Panc1 (cell line): ENCODE measurements around the gene GPSM1. TPM values are rescaled to one million over a fixed set of nuclear protein-coding genes. Genes with fewer than 3 reads are reported as not detected.

Source experiments
- ATAC-seq: fragments of 200-7000 bp; cut with Tn5 transposase; 2 replicates; pipeline ENCODE4 v1.9.1; 2020; ENCODE audit warnings: mild to moderate bottlenecking, moderate library complexity
- BruUV-seq: library from RNA; stranded (reverse); fragments of 400-500 nt; replicated peaks from 2 replicates; lab custom pipeline; 2021; lab: Mats Ljungman, UMichigan
- CTCF ChIA-PET: fragments of 300-600 bp; sonication (Branson Sonifier 250); formaldehyde crosslinking; loops from one replicate; lab custom pipeline; 2022; ENCODE audit warnings: antibody characterized with exemption; lab: Charles Lee
- POLR2A ChIA-PET: fragments of 300-600 bp; sonication (Branson Sonifier 250); formaldehyde crosslinking; loops from one replicate; lab custom pipeline; 2022; ENCODE audit warnings: antibody characterized with exemption; lab: Charles Lee
- DNase-seq: peaks from one replicate; pipeline ENCODE4 v3.0.0-alpha.2; 2010; ENCODE audit warnings: low read depth, low spot score
- H3K27ac ChIP-seq: 2 replicates; pipeline ENCODE4 v1.5.1; 2011; ENCODE audit warnings: mild to moderate bottlenecking, low read length, inconsistent platforms
- H3K27me3 ChIP-seq: fragments of 200-500 bp; sonication (Bioruptor generic); 2 replicates; pipeline ENCODE4 v1.6.0; 2014; ENCODE audit warnings: low read length, inconsistent platforms; ENCODE audit not compliant: control insufficient read depth, insufficient read depth
- H3K36me3 ChIP-seq: fragments of 200-500 bp; sonication (Bioruptor generic); 2 replicates; pipeline ENCODE4 v1.5.1; 2014; ENCODE audit warnings: inconsistent platforms, mild to moderate bottlenecking, low read length, moderate library complexity; ENCODE audit not compliant: control insufficient read depth, insufficient read depth
- H3K4me1 ChIP-seq: 2 replicates; pipeline ENCODE4 v1.5.1; 2011; ENCODE audit warnings: inconsistent platforms, mild to moderate bottlenecking, low read length, moderate library complexity; ENCODE audit not compliant: control insufficient read depth, insufficient read depth
- H3K4me3 ChIP-seq, 2 experiments: 2 replicates each; pipeline ENCODE4 v1.5.1; 2011 to 2012; ENCODE audit warnings: low read depth in 2 of 2, low read length in 2 of 2, mild to moderate bottlenecking in 2 of 2, inconsistent platforms in 1 of 2, moderate library complexity in 1 of 2
- H3K9me3 ChIP-seq: fragments of 200-500 bp; sonication (Bioruptor generic); 2 replicates; pipeline ENCODE4 v1.5.1; 2014; ENCODE audit warnings: low read depth, mild to moderate bottlenecking, inconsistent platforms, low read length, moderate library complexity; ENCODE audit not compliant: control insufficient read depth, insufficient read depth
- POLR2AphosphoS5 ChIP-seq: IDR thresholded peaks from 2 replicates; pipeline ENCODE4 v1.6.1; 2012; ENCODE audit warnings: mild to moderate bottlenecking, low read depth, low read length, moderate library complexity
- SIN3A ChIP-seq: IDR thresholded peaks from 2 replicates; pipeline ENCODE4 v1.6.1; 2012; ENCODE audit warnings: low read depth, mild to moderate bottlenecking, low read length, moderate library complexity, borderline replicate concordance; ENCODE audit not compliant: insufficient read depth
- TCF7L2 ChIP-seq: IDR thresholded peaks from 2 replicates; pipeline ENCODE4 v1.6.1; 2011; ENCODE audit warnings: mild to moderate bottlenecking, low read depth, low read length, inconsistent platforms
- in situ Hi-C: cut with HindIII; loops from 2 replicates; pipeline ENCODE4 v1.10.0; 2016; ENCODE audit warnings: low sequenced_read_pairs, low pct_unique_long_range_greater_than_20kb
- intact Hi-C: fragments of 100-400 bp; cut with micrococcal nuclease; formaldehyde crosslinking; loops from one replicate; pipeline ENCODE4 v1.10.0; 2022; ENCODE audit not compliant: unreplicated experiment
- total RNA-seq: library from RNA; stranded (reverse); gene quantifications from one replicate; pipeline ENCODE4 v1.2.1, GENCODE V29; 2021; ENCODE audit not compliant: unreplicated experiment
- TF ChIP-seq, protein P1 (sequence below), 2 experiments: IDR thresholded peaks; 2 replicates each; pipeline ENCODE4 v1.6.1; 2011 to 2012; ENCODE audit warnings: low read depth in 2 of 2, control low read depth in 1 of 2, low read length in 1 of 2, mild to moderate bottlenecking in 1 of 2, moderate library complexity in 1 of 2; ENCODE audit not compliant: insufficient read depth in 1 of 2

Gene GPSM1
- total RNA-seq, 1 experiment from 2014 or later, result 14.2 TPM

DNA sequence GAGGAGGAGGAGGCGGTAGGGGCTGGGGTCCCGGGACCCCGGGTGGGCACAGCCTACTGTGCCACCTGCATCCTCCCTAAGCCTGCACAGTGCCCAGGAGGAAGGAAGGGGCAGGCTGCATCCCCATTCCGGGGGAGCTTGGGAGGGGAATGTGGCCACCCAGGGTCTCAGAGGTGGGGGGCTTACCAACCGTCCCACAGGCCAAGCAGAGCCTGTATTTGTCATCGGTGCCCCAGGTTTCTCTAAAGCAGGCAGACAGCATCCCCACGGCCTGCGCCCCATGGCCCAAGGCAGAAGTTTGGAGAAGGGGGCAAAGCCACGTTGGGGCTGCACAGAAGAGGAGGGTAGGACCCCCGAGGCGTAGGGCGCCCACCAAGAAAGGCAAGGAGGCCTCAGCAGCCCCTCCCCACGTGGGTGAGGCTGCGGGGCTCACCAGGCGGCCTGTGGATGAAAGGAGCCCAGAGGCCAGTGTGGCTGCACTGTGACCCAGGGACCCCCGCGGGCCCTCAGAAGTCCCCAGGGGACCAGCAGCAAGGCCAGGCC is 507 bp upstream of the GPSM1 start:
- Histone ChIP-seq H3K27me3 (no peaks in the 10 kb centered on the region), H3K9me3 (no peaks in the 10 kb centered on the region), H3K36me3 (no peaks in the 10 kb centered on the region; the same call in 1 of the 2 replicates), H3K27ac (no peak overlapping the region), H3K4me1 (no peaks in the 10 kb centered on the region; the same call in 1 of the 2 replicates), H3K4me3 (peak overlapping the region; percentile 37 to 44; a peak in 3 of 4 replicates)
- CTCF ChIA-PET, result no interaction called here
- intact Hi-C loops, result no loop called here
- DNase-seq (no peak), ATAC-seq (peak; percentile 18)
- BruUV-seq, result no TSS peak
- in situ Hi-C loops, result no loop called here
- TF ChIP-seq, protein P1, sequence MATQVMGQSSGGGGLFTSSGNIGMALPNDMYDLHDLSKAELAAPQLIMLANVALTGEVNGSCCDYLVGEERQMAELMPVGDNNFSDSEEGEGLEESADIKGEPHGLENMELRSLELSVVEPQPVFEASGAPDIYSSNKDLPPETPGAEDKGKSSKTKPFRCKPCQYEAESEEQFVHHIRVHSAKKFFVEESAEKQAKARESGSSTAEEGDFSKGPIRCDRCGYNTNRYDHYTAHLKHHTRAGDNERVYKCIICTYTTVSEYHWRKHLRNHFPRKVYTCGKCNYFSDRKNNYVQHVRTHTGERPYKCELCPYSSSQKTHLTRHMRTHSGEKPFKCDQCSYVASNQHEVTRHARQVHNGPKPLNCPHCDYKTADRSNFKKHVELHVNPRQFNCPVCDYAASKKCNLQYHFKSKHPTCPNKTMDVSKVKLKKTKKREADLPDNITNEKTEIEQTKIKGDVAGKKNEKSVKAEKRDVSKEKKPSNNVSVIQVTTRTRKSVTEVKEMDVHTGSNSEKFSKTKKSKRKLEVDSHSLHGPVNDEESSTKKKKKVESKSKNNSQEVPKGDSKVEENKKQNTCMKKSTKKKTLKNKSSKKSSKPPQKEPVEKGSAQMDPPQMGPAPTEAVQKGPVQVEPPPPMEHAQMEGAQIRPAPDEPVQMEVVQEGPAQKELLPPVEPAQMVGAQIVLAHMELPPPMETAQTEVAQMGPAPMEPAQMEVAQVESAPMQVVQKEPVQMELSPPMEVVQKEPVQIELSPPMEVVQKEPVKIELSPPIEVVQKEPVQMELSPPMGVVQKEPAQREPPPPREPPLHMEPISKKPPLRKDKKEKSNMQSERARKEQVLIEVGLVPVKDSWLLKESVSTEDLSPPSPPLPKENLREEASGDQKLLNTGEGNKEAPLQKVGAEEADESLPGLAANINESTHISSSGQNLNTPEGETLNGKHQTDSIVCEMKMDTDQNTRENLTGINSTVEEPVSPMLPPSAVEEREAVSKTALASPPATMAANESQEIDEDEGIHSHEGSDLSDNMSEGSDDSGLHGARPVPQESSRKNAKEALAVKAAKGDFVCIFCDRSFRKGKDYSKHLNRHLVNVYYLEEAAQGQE (IDR thresholded peaks at IDR 0.05; ENCODE audit: insufficient read depth in 1 of 2, low read depth in 2 of 2, low read length in 1 of 2), result no peak
- POLR2A ChIA-PET, result no interaction called here

DNA sequence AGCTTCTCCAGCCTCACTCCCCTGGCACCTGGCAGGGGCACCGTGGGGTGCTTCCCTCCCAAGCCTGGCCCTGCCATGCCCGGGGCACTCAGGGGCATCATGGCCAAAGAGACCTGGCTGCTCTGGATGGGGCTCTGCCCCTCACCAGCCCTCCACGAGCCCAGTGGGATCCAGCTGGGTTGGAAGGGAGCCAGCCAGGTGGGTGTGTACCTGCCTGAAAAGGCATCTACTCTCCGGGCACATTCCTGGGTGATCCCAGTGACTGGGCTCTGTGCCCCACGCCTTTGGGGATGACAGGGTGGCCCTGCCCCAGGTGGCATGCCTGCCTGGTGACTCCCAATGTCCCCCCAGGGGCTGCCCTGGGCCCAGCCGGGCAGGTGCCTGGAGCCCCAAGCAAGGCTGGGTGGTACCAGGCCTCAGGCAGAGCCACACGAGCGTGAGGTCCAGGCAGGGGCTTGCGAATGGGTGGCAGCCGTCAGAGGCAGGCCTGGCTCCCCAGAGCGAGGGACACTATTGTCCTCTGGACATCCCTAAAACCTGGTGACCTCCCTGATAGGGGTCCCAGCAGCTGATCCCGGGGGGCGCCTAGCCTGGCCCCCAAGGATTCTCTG is 777 bp downstream of the GPSM1 start:
- no peaks in the 10 kb centered on the region for H3K27me3 ChIP-seq
- ChIA-PET CTCF (no interaction called here), POLR2A (interaction anchor here (0.5 kb wide), 1 partner anchor 353 kb away, joined by 4 read pairs; no protein-coding TSS in a partner anchor)
- no TSS peak for BruUV-seq
- intact Hi-C loops, result no loop called here
- ATAC-seq, result peak; percentile 11
- H3K9me3 ChIP-seq, result no peaks in the 10 kb centered on the region
- H3K36me3 ChIP-seq, result no peaks in the 10 kb centered on the region; the same call in 1 of the 2 replicates
- peak overlapping the region; percentile 44 to 51 for H3K4me3 ChIP-seq
- DNase-seq, result no peak
- no peaks in the 10 kb centered on the region; the same call in 1 of the 2 replicates for H3K4me1 ChIP-seq
- TF ChIP-seq TCF7L2 (no peak), POLR2AphosphoS5 (no peak), SIN3A (no peak)
- TF ChIP-seq, protein P1 (IDR thresholded peaks at IDR 0.05; ENCODE audit: insufficient read depth in 1 of 2, low read depth in 2 of 2, low read length in 1 of 2), result no peak
- H3K27ac ChIP-seq, result no peak overlapping the region
- in situ Hi-C loops, result no loop called here
